Measurements from ENCODE around the gene NEURL3. TPM values are rescaled to one million over a fixed set of nuclear protein-coding genes. Genes with fewer than 3 reads are reported as not detected.

The NEURL3 gene
- total RNA-seq, 2 donors from 2014 or later, result 8.9 to 28.9 TPM

GRCh38 chr2:96525211-96525507 lies 20.0 kb upstream of the NEURL3 start:
- H3K9me3 ChIP-seq, result no peaks in the 10 kb centered on the region
- no peak overlapping the region for H3K4me3 ChIP-seq
- no peaks in the 10 kb centered on the region for H3K36me3 ChIP-seq
- WGBS, result 96% methylated on average over 4 of the region's 4 CpGs
- intact Hi-C loops (cut with DNase I), result loop anchor here (5.0 kb wide), 1 partner anchor 237 kb away; the partner anchor contains the start of gene CNNM4
- DNase-seq (ENCODE audit: low spot score), result no peak
- no peaks in the 10 kb centered on the region for H3K27me3 ChIP-seq (replicated peaks; ENCODE audit: insufficient read depth)
- no peak for TF ChIP-seq CTCF (IDR thresholded peaks at IDR 0.05)
- TF ChIP-seq POLR2A (IDR thresholded peaks at IDR 0.05), result no peak
- no peak for TF ChIP-seq POLR2AphosphoS5 (IDR thresholded peaks at IDR 0.05)
- H3K27ac ChIP-seq, result no peak overlapping the region
- H3K4me1 ChIP-seq (replicated peaks), result peaks cover 2% of the 10 kb centered on the region

GRCh38 chr2:96524482-96525210 lies 19.5 kb upstream of the NEURL3 start:
- Histone ChIP-seq H3K9me3 (no peaks in the 10 kb centered on the region), H3K27ac (no peak overlapping the region), H3K4me3 (no peak overlapping the region), H3K4me1 (replicated peaks) (peaks cover 2% of the 10 kb centered on the region), H3K27me3 (replicated peaks; ENCODE audit: insufficient read depth) (no peaks in the 10 kb centered on the region), H3K36me3 (no peaks in the 10 kb centered on the region)
- TF ChIP-seq POLR2A (IDR thresholded peaks at IDR 0.05) (no peak), POLR2AphosphoS5 (IDR thresholded peaks at IDR 0.05) (no peak)
- WGBS, result 77% methylated on average over 15 of the region's 15 CpGs
- no peak for DNase-seq (ENCODE audit: low spot score)
- intact Hi-C loops (cut with DNase I), result loop anchor here (5.0 kb wide), 1 partner anchor 238 kb away; the partner anchor contains the start of gene CNNM4

GRCh38 chr2:96523659-96524481 lies 18.7 kb upstream of the NEURL3 start:
- Histone ChIP-seq H3K4me1 (replicated peaks) (peaks cover 2% of the 10 kb centered on the region), H3K27me3 (replicated peaks; ENCODE audit: insufficient read depth) (no peaks in the 10 kb centered on the region), H3K27ac (no peak overlapping the region), H3K4me3 (no peak overlapping the region), H3K9me3 (no peaks in the 10 kb centered on the region), H3K36me3 (no peaks in the 10 kb centered on the region)
- intact Hi-C loops (cut with DNase I), result no loop called here
- no peak for TF ChIP-seq CTCF (IDR thresholded peaks at IDR 0.05)
- no peak for TF ChIP-seq POLR2AphosphoS5 (IDR thresholded peaks at IDR 0.05)
- TF ChIP-seq POLR2A (IDR thresholded peaks at IDR 0.05), result no peak
- no peak for DNase-seq (ENCODE audit: low spot score)
- WGBS, result 44% methylated on average over 10 of the region's 11 CpGs

GRCh38 chr2:96522304-96523203 lies 17.4 kb upstream of the NEURL3 start:
- DNase-seq (ENCODE audit: low spot score), result no peak
- intact Hi-C loops (cut with DNase I), result no loop called here
- H3K4me1 ChIP-seq (replicated peaks), result no peaks in the 10 kb centered on the region
- WGBS, result 71% methylated on average over 8 of the region's 9 CpGs
- no peaks in the 10 kb centered on the region for H3K27me3 ChIP-seq (replicated peaks; ENCODE audit: insufficient read depth)
- TF ChIP-seq CTCF (IDR thresholded peaks at IDR 0.05) (no peak), POLR2A (IDR thresholded peaks at IDR 0.05) (no peak), POLR2AphosphoS5 (IDR thresholded peaks at IDR 0.05) (no peak)
- no peaks in the 10 kb centered on the region for H3K36me3 ChIP-seq
- no peak overlapping the region for H3K27ac ChIP-seq
- no peak overlapping the region for H3K4me3 ChIP-seq
- no peaks in the 10 kb centered on the region for H3K9me3 ChIP-seq

GRCh38 chr2:96521219-96521618 lies 16.1 kb upstream of the NEURL3 start:
- intact Hi-C loops (cut with DNase I), result no loop called here
- WGBS, result 88% methylated on average over 2 of the region's 2 CpGs

More at GRCh38 chr2:96521219-96521618, 16.1 kb upstream of the NEURL3 start:
- Histone ChIP-seq H3K4me1 (replicated peaks) (no peaks in the 10 kb centered on the region), H3K27ac (no peak overlapping the region), H3K9me3 (no peaks in the 10 kb centered on the region), H3K36me3 (no peaks in the 10 kb centered on the region), H3K27me3 (replicated peaks; ENCODE audit: insufficient read depth) (no peaks in the 10 kb centered on the region), H3K4me3 (no peak overlapping the region)
- no peak for TF ChIP-seq POLR2A (IDR thresholded peaks at IDR 0.05)
- no peak for TF ChIP-seq CTCF (IDR thresholded peaks at IDR 0.05)
- no peak for TF ChIP-seq POLR2AphosphoS5 (IDR thresholded peaks at IDR 0.05)
- DNase-seq (ENCODE audit: low spot score), result no peak

Data from prostate gland (tissue), 2 donors.